K562 (cell line): ENCODE measurements around the gene ACE. TPM values are rescaled to one million over a fixed set of nuclear protein-coding genes. Genes with fewer than 3 reads are reported as not detected.

Source experiments
- ATAC-seq: fragments of 200-7000 bp; cut with Tn5 transposase; 3 replicates; pipeline ENCODE4 v1.9.1; 2020; ENCODE audit warnings: moderate library complexity
- BruUV-seq: library from RNA; stranded (reverse); fragments of 400-500 nt; replicated peaks from 2 replicates; lab custom pipeline; 2021; lab: Mats Ljungman, UMichigan
- CTCF ChIA-PET: fragments of 300-600 bp; formaldehyde crosslinking; extraction: SDS; loops from one replicate; lab custom pipeline; 2021; ENCODE audit warnings: low intra/inter-chr PET ratio; lab: Yijun Ruan, JAX
- POLR2A ChIA-PET: fragments of 300-600, 350-650 bp; sonication (Branson Sonifier 250); formaldehyde crosslinking; extraction: SDS; loops from one replicate; lab custom pipeline; 2021; ENCODE audit warnings: antibody characterized with exemption, inconsistent platforms; lab: Yijun Ruan, JAX
- DNase-seq, 4 experiments: peaks; one replicate each; pipeline versions ENCODE4 v3.0.0 to v3.0.0-alpha.2; 2011 to 2018; ENCODE audit warnings: low spot score in 3 of 4, mixed read lengths in 3 of 4; ENCODE audit errors: extremely low read depth in 1 of 4
- FAIRE-seq: peaks from 2 replicates; lab custom pipeline; 2011; peaks lifted over from hg19 to GRCh38; lab: Jason Lieb, UNC
- H2AFZ ChIP-seq: 2 replicates; pipeline ENCODE4 v1.6.0; 2011; ENCODE audit warnings: low read depth, low read length, control low read depth, inconsistent platforms
- H3K27ac ChIP-seq: fragments of 200-600 bp; 3 replicates; pipeline ENCODE4 v1.8.0; 2011; ENCODE audit warnings: low read depth, mild to moderate bottlenecking, control low read depth, inconsistent platforms, low read length, moderate library complexity, mixed read lengths; ENCODE audit errors: extremely low read depth
- H3K27me3 ChIP-seq, 2 experiments: fragments of 300-600 bp in 1 of 2; 2 replicates in 1 of 2; 3 replicates in 1 of 2; pipeline versions ENCODE4 v1.6.0 to v1.8.0; 2011; ENCODE audit warnings: inconsistent platforms in 2 of 2, low read length in 2 of 2, mild to moderate bottlenecking in 1 of 2, mixed read lengths in 1 of 2, moderate library complexity in 1 of 2; ENCODE audit not compliant: control insufficient read depth in 2 of 2, insufficient read depth in 2 of 2
- H3K36me3 ChIP-seq: fragments of 300-600 bp; 3 replicates; pipeline ENCODE4 v1.8.0; 2011; ENCODE audit warnings: mild to moderate bottlenecking, low read length, inconsistent platforms; ENCODE audit not compliant: control insufficient read depth, insufficient read depth
- H3K4me1 ChIP-seq, 2 experiments: fragments of 200-600 bp in 1 of 2; replicated peaks in 1 of 2; 2 replicates in 1 of 2; 3 replicates in 1 of 2; pipeline versions ENCODE4 v1.5.1 to v1.8.0; 2011; ENCODE audit warnings: inconsistent platforms in 2 of 2, low read length in 2 of 2, mild to moderate bottlenecking in 1 of 2, mixed read lengths in 1 of 2, moderate library complexity in 1 of 2; ENCODE audit not compliant: control insufficient read depth in 2 of 2, insufficient read depth in 2 of 2
- H3K4me2 ChIP-seq: 2 replicates; pipeline ENCODE4 v1.6.1; 2011; ENCODE audit warnings: low read length, control low read depth, inconsistent platforms, mixed read lengths; ENCODE audit not compliant: insufficient read depth
- H3K4me3 ChIP-seq: fragments of 200-600 bp; sonication (generic), shearing (Covaris generic); 2 replicates; pipeline ENCODE4 v1.5.1; 2016; ENCODE audit warnings: control low read depth, inconsistent platforms
- H3K79me2 ChIP-seq: fragments of 200-600 bp; 3 replicates; pipeline ENCODE4 v1.8.0; 2011; ENCODE audit warnings: low read length, inconsistent platforms; ENCODE audit not compliant: control insufficient read depth, insufficient read depth
- H3K9ac ChIP-seq, 2 experiments: 2 replicates each; pipeline versions ENCODE4 v1.6.0 to v1.6.1; 2011; ENCODE audit warnings: low read depth in 2 of 2, low read length in 2 of 2, control low read depth in 1 of 2, inconsistent platforms in 1 of 2, mild to moderate bottlenecking in 1 of 2, mixed read lengths in 1 of 2; ENCODE audit not compliant: insufficient read depth in 1 of 2
- H3K9me1 ChIP-seq: one replicate; pipeline ENCODE4 v1.6.0; 2011; ENCODE audit warnings: inconsistent platforms, mild to moderate bottlenecking, low read length, moderate library complexity; ENCODE audit not compliant: control insufficient read depth, insufficient read depth
- H3K9me3 ChIP-seq: replicated peaks from 2 replicates; pipeline ENCODE4 v1.5.1; 2011; ENCODE audit warnings: low read depth, low read length, inconsistent platforms; ENCODE audit not compliant: control insufficient read depth, insufficient read depth
- H4K20me1 ChIP-seq: replicated peaks from 2 replicates; pipeline ENCODE4 v1.6.1; 2011; ENCODE audit warnings: low read length, inconsistent platforms, mixed read lengths; ENCODE audit not compliant: control insufficient read depth, insufficient read depth
- CEBPB ChIP-seq: fragments of 450-650 bp; IDR thresholded peaks from 2 replicates; pipeline ENCODE4 v1.6.1; 2016; ENCODE audit warnings: missing genetic modification characterization, missing compliant biosample characterization
- DPF2 ChIP-seq: fragments of 450-650 bp; IDR thresholded peaks from 2 replicates; pipeline ENCODE4 v1.6.1; 2016
- ELF1 ChIP-seq: fragments of 200-800 bp; sonication (Bioruptor generic); IDR thresholded peaks from 2 replicates; pipeline ENCODE4 v1.6.1; 2016; ENCODE audit warnings: missing genetic modification characterization, missing compliant biosample characterization
- HMGN3 ChIP-seq: IDR thresholded peaks from 2 replicates; pipeline ENCODE4 v1.6.1; 2011; ENCODE audit warnings: borderline replicate concordance, low read depth, mild to moderate bottlenecking, mixed read lengths, low read length; ENCODE audit not compliant: insufficient read length; ENCODE audit errors: extremely low read depth
- HNRNPL ChIP-seq: fragments of 200-400 bp; formaldehyde crosslinking; IDR thresholded peaks from 2 replicates; pipeline ENCODE4 v1.6.1; 2017; ENCODE audit warnings: low read depth, mild to moderate bottlenecking, low read length
- NCOA6 ChIP-seq: fragments of 450-650 bp; IDR thresholded peaks from 2 replicates; pipeline ENCODE4 v1.6.1; 2017; ENCODE audit warnings: mild to moderate bottlenecking
- NR2F6 ChIP-seq: fragments of 450-650 bp; formaldehyde crosslinking; IDR thresholded peaks from 2 replicates; pipeline ENCODE4 v1.4.0; 2020; ENCODE audit warnings: mild to moderate bottlenecking
- OTX1 ChIP-seq: fragments of 450-650 bp; formaldehyde crosslinking; IDR thresholded peaks from 2 replicates; pipeline ENCODE4 v1.4.0; 2022; ENCODE audit warnings: mild to moderate bottlenecking
- PCBP1 ChIP-seq: fragments of 200-400 bp; formaldehyde crosslinking; IDR thresholded peaks from 2 replicates; pipeline ENCODE4 v1.6.1; 2018; ENCODE audit warnings: mild to moderate bottlenecking, low read depth, low read length; ENCODE audit not compliant: poor library complexity, severe bottlenecking
- POLR2G ChIP-seq: fragments of 200-400 bp; formaldehyde crosslinking; IDR thresholded peaks from 2 replicates; pipeline ENCODE4 v1.6.1; 2017; ENCODE audit warnings: low read depth, mild to moderate bottlenecking, antibody characterized with exemption, low read length, moderate library complexity
- RB1 ChIP-seq: fragments of 450-650 bp; IDR thresholded peaks from 2 replicates; pipeline ENCODE4 v1.6.1; 2017; ENCODE audit warnings: low read depth, mild to moderate bottlenecking
- ZC3H11A ChIP-seq: IDR thresholded peaks from 2 replicates; pipeline ENCODE4 v1.6.1; 2012; ENCODE audit warnings: low read depth, low read length, improper control_type of control experiment
- WGBS: fragments of 100-300 bp; shearing (Covaris generic); methylation state at CpG from one replicate; pipeline ENCODE4 v1.1.6; 2016; ENCODE audit warnings: low coverage, mixed read lengths; ENCODE audit not compliant: insufficient coverage; ENCODE audit errors: missing lambda C conversion rate; 5-methylcytosine and 5-hydroxymethylcytosine counted together
- in situ Hi-C: fragments of 300-500 bp; cut with MboI; formaldehyde crosslinking; loops from 4 replicates; pipeline ENCODE4 v1.15.0; 2018; ENCODE audit warnings: inconsistent platforms, mixed read lengths
- intact Hi-C: fragments of 100-400 bp; cut with micrococcal nuclease; formaldehyde crosslinking; loops from 2 replicates; pipeline ENCODE4 v1.14.2; 2022
- polyA plus RNA-seq, 8 experiments: library from polyadenylated mRNA; depleted of rRNA in 4 of 8; stranded (reverse) in 5 of 8; unstranded in 3 of 8; fragments of >200 nt; fragmentation: Nextera tagmentation in 2 of 8; fragmentation: Illumina TruSeq in 1 of 8; extraction: Ambion mirVana in 2 of 8; extraction: Trizol in 1 of 8; gene quantifications; 2 replicates each; pipeline versions ENCODE4 v1.2.1 to v1.2.3, GENCODE V29; 2011 to 2014; ENCODE audit warnings: inconsistent platforms in 1 of 8, missing spikeins in 1 of 8
- total RNA-seq, 7 experiments: library from RNA; depleted of rRNA in 6 of 7; stranded (reverse); fragments of >200 nt in 6 of 7; fragmentation: Illumina TruSeq in 2 of 7; extraction: Trizol in 2 of 7; gene quantifications; 2 replicates each; pipeline versions ENCODE4 v1.2.1 to v1.2.3, GENCODE V29; 2011 to 2021; ENCODE audit warnings: low replicate concordance in 1 of 7
- TF ChIP-seq, protein P1 (sequence below): sonication (generic); formaldehyde crosslinking; IDR thresholded peaks from 2 replicates; pipeline ENCODE4 v1.9.0; 2022; ENCODE audit warnings: mild to moderate bottlenecking, missing genetic modification reagents
- TF ChIP-seq, protein P2 (sequence below): fragments of 200-800 bp; sonication (Bioruptor generic); IDR thresholded peaks from 2 replicates; pipeline ENCODE4 v1.6.1; 2016; ENCODE audit warnings: missing genetic modification characterization, missing compliant biosample characterization
- TF ChIP-seq, protein P3 (sequence below), 2 experiments: IDR thresholded peaks; 2 replicates each; pipeline ENCODE4 v1.6.1; 2012; ENCODE audit warnings: improper control_type of control experiment in 2 of 2, low read depth in 2 of 2, low read length in 2 of 2, borderline replicate concordance in 1 of 2

Gene ACE
- total and polyA plus RNA-seq, 9 of the 15 experiments (the other 6 are each of a cell fraction or from before 2014, with no cell fraction given) = 0.07 to 2.5 (median 0.47) TPM; not detected in 1

DNA sequence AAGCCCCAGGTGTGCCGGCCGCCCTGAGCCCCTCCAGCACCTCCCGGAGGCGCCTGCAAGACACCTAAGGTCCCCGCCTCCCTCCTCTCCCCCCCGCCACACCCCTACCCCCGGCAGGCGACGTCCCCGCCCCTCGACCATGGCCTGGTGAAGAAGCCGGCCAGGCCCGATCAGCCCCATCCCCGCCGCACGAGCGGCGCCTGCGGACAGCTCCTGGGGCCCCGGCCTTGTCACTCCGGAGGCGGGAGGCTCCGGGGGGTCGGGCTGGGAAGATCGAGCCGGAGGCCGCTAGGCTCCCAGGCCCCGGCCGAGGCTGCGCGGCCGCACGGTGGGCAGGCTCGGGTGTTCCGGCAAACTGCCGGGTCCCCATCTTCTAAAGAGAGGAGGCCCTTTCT, 405 bp upstream of the ACE start:
- no peaks in the 10 kb centered on the region for H3K9me1 ChIP-seq
- H3K79me2 ChIP-seq = no peaks in the 10 kb centered on the region
- H3K4me3 ChIP-seq = peak overlapping the region; percentile 45
- CTCF ChIA-PET = interaction anchor here (4.3 kb wide), 1 partner anchor 51 kb away, joined by 35 read pairs; no protein-coding TSS in a partner anchor
- POLR2A ChIA-PET = interaction anchor here (1.0 kb wide), 1 partner anchor 32 kb away, joined by 3 read pairs; no protein-coding TSS in a partner anchor
- H3K36me3 ChIP-seq = no peaks in the 10 kb centered on the region
- FAIRE-seq = no peak
- H3K9me3 ChIP-seq = no peaks in the 10 kb centered on the region
- BruUV-seq = no TSS peak
- intact Hi-C loops = no loop called here
- peaks cover 27 to 45% of the 10 kb centered on the region in 2 experiments for H3K4me1 ChIP-seq
- no peaks in the 10 kb centered on the region for H4K20me1 ChIP-seq
- H2AFZ ChIP-seq = peak overlapping the region; percentile 73
- H3K4me2 ChIP-seq = peak overlapping the region; percentile 41; the same call in 1 of the 2 replicates
- peak overlapping the region in 1 of 2 experiments; percentile 77; a peak in 3 of 4 replicates for H3K9ac ChIP-seq
- H3K27me3 ChIP-seq = no peaks in the 10 kb centered on the region
- peak; percentile 50 for ATAC-seq
- 0% methylated on average over 14 of the region's 36 CpGs for WGBS
- peak; percentile 53 to 84 (median 76) for DNase-seq
- in situ Hi-C loops = loop anchor here (5.0 kb wide), 1 partner anchor 54 kb away; no protein-coding TSS in a partner anchor
- H3K27ac ChIP-seq = no peak overlapping the region
- no peak for TF ChIP-seq ZC3H11A
- no peak for TF ChIP-seq RB1
- TF ChIP-seq CEBPB (tag) = no peak
- no peak for TF ChIP-seq NR2F6
- TF ChIP-seq OTX1 (CRISPR knock-in tag) = no peak
- no peak for TF ChIP-seq HMGN3
- TF ChIP-seq, protein P1, sequence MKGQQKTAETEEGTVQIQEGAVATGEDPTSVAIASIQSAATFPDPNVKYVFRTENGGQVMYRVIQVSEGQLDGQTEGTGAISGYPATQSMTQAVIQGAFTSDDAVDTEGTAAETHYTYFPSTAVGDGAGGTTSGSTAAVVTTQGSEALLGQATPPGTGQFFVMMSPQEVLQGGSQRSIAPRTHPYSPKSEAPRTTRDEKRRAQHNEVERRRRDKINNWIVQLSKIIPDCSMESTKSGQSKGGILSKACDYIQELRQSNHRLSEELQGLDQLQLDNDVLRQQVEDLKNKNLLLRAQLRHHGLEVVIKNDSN (CRISPR knock-in tag) = no peak
- TF ChIP-seq, protein P2, sequence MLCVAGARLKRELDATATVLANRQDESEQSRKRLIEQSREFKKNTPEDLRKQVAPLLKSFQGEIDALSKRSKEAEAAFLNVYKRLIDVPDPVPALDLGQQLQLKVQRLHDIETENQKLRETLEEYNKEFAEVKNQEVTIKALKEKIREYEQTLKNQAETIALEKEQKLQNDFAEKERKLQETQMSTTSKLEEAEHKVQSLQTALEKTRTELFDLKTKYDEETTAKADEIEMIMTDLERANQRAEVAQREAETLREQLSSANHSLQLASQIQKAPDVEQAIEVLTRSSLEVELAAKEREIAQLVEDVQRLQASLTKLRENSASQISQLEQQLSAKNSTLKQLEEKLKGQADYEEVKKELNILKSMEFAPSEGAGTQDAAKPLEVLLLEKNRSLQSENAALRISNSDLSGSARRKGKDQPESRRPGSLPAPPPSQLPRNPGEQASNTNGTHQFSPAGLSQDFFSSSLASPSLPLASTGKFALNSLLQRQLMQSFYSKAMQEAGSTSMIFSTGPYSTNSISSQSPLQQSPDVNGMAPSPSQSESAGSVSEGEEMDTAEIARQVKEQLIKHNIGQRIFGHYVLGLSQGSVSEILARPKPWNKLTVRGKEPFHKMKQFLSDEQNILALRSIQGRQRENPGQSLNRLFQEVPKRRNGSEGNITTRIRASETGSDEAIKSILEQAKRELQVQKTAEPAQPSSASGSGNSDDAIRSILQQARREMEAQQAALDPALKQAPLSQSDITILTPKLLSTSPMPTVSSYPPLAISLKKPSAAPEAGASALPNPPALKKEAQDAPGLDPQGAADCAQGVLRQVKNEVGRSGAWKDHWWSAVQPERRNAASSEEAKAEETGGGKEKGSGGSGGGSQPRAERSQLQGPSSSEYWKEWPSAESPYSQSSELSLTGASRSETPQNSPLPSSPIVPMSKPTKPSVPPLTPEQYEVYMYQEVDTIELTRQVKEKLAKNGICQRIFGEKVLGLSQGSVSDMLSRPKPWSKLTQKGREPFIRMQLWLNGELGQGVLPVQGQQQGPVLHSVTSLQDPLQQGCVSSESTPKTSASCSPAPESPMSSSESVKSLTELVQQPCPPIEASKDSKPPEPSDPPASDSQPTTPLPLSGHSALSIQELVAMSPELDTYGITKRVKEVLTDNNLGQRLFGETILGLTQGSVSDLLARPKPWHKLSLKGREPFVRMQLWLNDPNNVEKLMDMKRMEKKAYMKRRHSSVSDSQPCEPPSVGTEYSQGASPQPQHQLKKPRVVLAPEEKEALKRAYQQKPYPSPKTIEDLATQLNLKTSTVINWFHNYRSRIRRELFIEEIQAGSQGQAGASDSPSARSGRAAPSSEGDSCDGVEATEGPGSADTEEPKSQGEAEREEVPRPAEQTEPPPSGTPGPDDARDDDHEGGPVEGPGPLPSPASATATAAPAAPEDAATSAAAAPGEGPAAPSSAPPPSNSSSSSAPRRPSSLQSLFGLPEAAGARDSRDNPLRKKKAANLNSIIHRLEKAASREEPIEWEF = no peak
- TF ChIP-seq HNRNPL = no peak
- TF ChIP-seq, protein P3, sequence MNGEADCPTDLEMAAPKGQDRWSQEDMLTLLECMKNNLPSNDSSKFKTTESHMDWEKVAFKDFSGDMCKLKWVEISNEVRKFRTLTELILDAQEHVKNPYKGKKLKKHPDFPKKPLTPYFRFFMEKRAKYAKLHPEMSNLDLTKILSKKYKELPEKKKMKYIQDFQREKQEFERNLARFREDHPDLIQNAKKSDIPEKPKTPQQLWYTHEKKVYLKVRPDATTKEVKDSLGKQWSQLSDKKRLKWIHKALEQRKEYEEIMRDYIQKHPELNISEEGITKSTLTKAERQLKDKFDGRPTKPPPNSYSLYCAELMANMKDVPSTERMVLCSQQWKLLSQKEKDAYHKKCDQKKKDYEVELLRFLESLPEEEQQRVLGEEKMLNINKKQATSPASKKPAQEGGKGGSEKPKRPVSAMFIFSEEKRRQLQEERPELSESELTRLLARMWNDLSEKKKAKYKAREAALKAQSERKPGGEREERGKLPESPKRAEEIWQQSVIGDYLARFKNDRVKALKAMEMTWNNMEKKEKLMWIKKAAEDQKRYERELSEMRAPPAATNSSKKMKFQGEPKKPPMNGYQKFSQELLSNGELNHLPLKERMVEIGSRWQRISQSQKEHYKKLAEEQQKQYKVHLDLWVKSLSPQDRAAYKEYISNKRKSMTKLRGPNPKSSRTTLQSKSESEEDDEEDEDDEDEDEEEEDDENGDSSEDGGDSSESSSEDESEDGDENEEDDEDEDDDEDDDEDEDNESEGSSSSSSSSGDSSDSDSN (IDR thresholded peaks at IDR 0.05; ENCODE audit: borderline replicate concordance in 1 of 2, low read depth in 2 of 2, low read length in 2 of 2) = peak; percentile 49 to 79; a peak in 2 of 4 replicates
- TF ChIP-seq PCBP1 = peak; percentile 25
- TF ChIP-seq POLR2G = peak; percentile 39; the same call in 1 of the 2 replicates
- TF ChIP-seq NCOA6 = no peak
- TF ChIP-seq DPF2 = no peak
- 0 out of 2 replicates have a peak, but pooled peaks have one; percentile 16 for TF ChIP-seq ELF1 (tag)
